Stimulated activated CD8-positive, alpha-beta memory T cell treated with anti-CD3 and anti-CD28 coated beads, Interleukin-4, amount 100 ng/mL, for 4 hours (primary cell): ENCODE data around the gene ASIC2.

Source experiments
- DNase-seq, 2 donors: peaks; one replicate each; pipeline ENCODE4 v3.0.0-alpha.2; 2020; ENCODE audit warnings: low read depth in 2 of 2, low spot score in 1 of 2

The ASIC2 gene

DNA sequence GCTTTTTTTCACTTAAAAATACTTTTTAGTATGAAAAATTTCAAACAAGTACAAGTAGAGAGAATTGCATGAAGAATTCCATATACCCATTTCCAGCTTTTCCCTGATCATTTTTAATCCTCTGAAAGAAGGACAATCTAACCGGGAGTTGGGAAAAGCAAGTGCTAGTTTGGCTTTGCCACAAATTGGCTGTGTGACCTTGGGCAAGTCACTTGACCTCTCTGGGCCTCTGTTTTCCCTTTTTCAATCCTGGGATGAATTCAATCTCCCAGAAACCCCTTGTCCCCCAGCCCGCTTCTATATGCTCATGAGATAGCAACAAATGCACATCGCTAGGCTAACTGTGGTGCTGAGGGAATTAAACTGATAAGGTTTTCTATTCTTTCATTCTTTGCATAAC lies 49.4 kb downstream of the ASIC2 start:
- no peak for DNase-seq

GRCh38 chr17:33242375-33243124 lies 50.5 kb downstream of the ASIC2 start:
- no peak for DNase-seq

GRCh38 chr17:33241390-33241789 lies 51.7 kb downstream of the ASIC2 start:
- no peak for DNase-seq

GRCh38 chr17:33240362-33240761 lies 52.7 kb downstream of the ASIC2 start:
- no peak for DNase-seq

- DNase-seq: no peak
Measured at GRCh38 chr17:33239702-33240101, 53.4 kb downstream of the ASIC2 start.

GRCh38 chr17:33234930-33235685 lies 58.0 kb downstream of the ASIC2 start:
- no peak for DNase-seq

DNA sequence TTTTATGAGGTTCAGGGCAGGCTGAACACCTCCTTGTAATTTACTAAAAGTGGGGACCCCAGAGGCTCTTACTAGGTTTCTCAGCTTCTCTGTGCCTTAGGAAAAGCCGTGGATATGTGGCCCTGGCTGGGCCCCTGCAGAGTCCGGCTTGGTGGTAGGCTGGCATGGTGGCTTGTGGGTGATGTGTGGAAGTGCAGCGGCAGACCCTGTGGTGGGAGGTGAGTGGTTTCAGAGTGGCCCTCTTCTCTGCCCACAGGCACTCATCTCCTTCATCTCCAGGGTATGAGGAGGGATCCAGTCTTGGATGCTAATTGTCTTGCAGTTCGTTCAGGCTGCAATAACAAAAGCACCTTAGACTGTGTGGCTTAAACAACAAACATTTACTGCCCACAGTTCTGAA lies 58.9 kb downstream of the ASIC2 start:
- no peak for DNase-seq

- DNase-seq: no peak
Measured at GRCh38 chr17:33233811-33234177, 59.3 kb downstream of the ASIC2 start.

DNA sequence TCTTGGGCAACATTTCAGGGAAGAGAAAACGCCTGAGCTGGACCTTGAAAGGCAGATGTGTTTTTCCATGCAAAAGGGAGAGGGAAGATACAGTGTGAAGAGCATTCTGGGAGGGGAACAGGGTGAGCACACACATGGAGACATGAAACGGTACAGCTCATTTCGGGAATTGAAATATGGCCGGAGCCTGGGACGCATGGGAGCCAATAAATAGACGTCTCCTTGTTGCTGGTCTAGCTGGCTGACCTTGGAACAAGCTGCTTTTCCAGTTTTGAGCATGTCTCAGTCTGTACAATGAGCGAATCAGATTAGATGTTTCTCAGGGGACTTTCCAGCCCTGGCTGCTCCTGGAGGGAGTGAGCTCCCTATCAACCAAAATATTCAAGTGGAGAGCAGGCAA lies 63.6 kb downstream of the ASIC2 start:
- no peak for DNase-seq

DNA sequence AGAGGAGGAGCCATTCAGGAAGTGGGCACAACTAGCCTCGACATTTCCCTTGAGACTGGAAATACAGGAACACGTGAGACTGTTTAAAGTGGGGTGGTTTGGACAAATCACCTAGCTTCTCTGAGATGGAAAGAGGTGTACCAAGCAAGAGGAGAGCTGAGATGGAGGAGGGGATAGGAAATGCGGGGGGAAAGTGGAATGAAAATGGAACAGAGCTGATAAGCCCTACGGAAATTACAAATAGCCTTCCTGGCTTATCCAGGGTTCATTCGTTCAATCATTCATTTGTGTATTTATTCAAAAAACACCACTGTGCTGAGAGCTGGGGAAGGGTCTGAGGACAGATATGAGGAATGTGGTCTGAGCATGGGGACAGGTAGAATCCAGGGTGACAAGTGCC lies 64.1 kb downstream of the ASIC2 start:
- no peak for DNase-seq

DNA sequence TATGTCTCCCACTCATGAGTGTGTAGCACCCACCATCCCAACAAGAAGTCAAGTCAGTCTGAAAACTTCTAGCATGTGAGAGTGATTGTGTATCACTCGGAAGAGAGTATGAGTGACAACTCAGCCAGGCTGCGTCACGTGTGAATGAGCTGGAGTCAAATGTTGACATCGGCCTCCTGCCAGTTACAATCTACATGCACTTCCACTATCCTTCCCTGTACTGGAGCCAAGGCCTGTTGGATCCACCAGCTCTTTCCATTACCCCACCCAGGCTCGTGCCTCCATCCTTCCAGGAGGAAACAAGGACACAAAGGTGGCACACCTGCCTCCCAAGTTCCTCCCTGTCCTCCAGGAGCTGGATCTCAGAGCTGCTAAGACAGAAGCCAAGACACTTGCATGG lies 64.5 kb downstream of the ASIC2 start:
- no peak for DNase-seq

DNA sequence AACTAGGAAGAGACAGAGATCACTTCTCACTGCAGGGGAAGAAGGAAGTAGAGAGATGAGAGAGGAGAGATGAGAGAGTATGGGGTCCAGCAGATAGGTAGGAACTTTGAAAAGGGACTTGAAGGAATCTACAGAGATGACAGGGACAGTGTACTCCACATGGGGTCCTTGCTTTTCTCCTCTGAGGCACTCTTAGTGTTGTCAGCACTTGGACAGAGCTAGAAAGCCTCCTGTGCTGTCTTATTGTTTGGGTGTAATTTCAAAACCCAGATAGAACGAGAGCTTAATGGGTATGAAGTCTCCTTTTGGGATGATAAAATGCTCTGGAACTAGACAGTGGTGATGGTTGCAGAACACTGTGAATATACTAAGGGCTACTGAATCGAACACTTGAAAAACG lies 65.2 kb downstream of the ASIC2 start:
- DNase-seq: no peak

- no peak for DNase-seq
Measured at GRCh38 chr17:33225994-33226393, 67.1 kb downstream of the ASIC2 start.

GRCh38 chr17:33225509-33225908 lies 67.6 kb downstream of the ASIC2 start:
- DNase-seq: no peak

DNA sequence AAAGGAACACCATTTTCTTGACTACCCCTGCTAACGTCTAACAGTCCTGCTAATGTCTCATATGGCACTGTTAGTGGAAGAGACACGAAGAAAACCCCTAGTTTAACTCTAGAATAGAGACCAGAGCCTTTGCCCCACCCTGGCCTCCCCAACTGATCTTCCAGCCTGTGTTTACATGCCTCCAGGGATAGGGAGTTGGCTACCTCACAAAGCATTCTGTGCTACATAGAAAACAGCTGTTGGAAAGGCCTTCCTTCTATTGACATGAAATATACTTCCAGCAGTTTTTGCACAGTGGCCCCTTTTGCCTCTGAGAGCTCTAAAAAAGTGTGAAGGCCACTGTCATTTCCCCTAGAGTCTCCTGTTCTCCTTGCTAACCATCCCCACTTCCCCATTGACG lies 73.1 kb downstream of the ASIC2 start:
- DNase-seq: no peak

DNA sequence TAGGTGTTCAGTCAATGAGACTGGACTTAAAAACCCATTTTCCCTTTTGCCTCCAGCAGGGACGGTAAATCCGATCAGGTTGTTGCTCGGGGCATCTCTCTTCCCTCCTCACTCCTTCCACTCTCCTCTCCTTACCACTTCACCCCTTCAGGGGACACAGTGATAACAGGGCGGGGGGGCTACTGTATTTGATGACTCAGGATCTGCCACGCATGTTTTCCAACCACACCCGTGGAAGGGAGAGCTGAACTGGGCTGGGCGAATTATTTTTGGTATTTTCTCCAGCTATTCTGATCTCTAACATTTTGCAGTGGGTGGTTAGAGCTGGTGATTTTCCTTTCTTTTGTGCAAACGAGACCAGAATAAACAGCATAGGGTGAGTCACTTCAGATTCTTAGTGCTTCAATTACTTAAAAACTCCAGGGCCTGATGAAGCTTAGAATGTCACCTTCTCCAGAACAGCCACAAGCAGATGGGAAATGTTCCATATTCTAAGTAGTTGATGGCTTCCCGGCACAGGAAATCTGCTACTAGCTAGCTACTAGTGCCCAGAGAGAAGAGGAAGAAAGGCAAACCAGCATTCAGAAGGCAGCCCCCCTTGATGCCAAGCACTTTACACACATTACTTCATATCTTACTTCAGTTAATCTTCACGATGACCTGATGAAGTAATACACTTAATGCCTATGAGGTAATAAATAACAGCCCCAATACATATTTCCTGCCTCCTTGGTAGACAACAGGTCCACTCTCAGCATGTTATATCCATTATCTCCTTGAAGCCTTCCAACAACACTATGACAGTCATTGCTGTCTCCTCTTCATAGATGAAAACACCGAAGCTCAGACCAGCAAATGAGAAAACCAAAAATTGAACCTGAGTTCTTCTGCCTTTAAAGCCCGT lies 74.1 kb downstream of the ASIC2 start:
- no peak for DNase-seq

- DNase-seq: no peak
Measured at GRCh38 chr17:33217891-33218290, 75.2 kb downstream of the ASIC2 start.

DNA sequence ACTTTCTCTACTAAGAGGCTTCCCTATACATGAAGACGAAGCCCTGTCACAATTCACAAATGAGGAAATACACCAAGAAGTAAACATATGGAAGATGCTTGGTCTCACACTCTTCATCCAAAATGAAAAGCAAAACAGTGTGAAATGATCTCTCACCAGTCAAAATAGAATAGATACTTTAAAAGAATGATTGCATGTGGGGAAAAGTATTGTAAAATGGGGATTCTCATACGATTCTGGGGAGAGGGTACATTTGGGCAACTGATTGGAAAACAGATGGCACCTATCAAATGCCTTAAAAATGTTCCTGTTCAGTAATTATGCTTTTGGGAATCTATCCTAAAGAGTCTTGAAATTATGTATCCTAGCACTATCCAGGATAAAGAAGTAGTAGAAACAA lies 78.1 kb downstream of the ASIC2 start:
- no peak for DNase-seq

DNA sequence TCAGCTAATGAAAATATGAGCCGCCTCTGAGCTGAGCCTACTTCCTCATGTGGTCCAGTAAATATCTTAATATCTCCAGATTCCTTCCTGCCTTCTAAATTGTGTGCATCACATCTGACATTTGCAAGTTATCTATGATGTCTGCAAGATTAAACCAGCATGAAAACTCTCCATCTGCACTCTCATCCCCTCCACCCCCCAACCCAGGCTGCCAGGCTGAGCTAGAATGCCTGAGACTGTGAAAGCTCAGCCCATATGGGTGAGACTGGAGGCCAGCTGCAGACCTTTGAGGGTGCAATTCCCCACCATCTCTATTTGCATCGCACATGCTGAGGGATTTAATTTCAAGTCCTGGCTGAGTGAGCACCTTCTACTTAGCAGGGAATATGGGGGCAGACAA lies 82.8 kb downstream of the ASIC2 start:
- DNase-seq: no peak

GRCh38 chr17:33209671-33210070 lies 83.4 kb downstream of the ASIC2 start:
- DNase-seq: no peak

GRCh38 chr17:33207231-33207630 lies 85.9 kb downstream of the ASIC2 start:
- DNase-seq: no peak

- no peak for DNase-seq
Measured at GRCh38 chr17:33205552-33205951, 87.5 kb downstream of the ASIC2 start.
